Measurements from ENCODE around the gene CHN2.

DNA sequence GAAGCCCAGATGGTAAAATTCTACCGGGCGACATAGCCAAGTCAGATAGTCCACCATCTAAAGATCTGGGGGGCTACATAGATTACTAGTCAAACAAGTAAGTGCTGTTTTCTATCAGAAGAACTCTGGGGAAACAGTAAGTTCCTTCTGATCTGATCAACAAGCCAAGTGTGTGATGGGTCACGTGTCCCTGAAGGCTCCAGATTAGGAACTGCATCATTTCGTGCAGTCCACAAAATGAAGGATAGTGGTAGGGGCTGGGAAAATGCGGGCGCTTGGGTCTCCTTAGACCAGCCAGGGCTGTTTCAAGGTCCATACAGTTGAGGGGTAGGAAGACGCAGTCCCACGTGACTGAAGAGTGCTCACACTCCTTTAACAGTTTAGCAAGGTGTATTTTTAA lies 1.8 kb upstream of the CHN2 start:
- TF ChIP-seq, protein P1, sequence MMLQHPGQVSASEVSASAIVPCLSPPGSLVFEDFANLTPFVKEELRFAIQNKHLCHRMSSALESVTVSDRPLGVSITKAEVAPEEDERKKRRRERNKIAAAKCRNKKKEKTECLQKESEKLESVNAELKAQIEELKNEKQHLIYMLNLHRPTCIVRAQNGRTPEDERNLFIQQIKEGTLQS (CRISPR knock-in tag; conservative IDR thresholded peaks at IDR 0.05): no peak
- TF ChIP-seq, protein P2, sequence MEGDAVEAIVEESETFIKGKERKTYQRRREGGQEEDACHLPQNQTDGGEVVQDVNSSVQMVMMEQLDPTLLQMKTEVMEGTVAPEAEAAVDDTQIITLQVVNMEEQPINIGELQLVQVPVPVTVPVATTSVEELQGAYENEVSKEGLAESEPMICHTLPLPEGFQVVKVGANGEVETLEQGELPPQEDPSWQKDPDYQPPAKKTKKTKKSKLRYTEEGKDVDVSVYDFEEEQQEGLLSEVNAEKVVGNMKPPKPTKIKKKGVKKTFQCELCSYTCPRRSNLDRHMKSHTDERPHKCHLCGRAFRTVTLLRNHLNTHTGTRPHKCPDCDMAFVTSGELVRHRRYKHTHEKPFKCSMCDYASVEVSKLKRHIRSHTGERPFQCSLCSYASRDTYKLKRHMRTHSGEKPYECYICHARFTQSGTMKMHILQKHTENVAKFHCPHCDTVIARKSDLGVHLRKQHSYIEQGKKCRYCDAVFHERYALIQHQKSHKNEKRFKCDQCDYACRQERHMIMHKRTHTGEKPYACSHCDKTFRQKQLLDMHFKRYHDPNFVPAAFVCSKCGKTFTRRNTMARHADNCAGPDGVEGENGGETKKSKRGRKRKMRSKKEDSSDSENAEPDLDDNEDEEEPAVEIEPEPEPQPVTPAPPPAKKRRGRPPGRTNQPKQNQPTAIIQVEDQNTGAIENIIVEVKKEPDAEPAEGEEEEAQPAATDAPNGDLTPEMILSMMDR (IDR thresholded peaks at IDR 0.05): no peak
- TF ChIP-seq, protein P3, sequence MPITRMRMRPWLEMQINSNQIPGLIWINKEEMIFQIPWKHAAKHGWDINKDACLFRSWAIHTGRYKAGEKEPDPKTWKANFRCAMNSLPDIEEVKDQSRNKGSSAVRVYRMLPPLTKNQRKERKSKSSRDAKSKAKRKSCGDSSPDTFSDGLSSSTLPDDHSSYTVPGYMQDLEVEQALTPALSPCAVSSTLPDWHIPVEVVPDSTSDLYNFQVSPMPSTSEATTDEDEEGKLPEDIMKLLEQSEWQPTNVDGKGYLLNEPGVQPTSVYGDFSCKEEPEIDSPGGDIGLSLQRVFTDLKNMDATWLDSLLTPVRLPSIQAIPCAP (CRISPR knock-in tag; IDR thresholded peaks at IDR 0.05): no peak
- TF ChIP-seq ESRRA (CRISPR knock-in tag; IDR thresholded peaks at IDR 0.05; ENCODE audit: borderline replicate concordance): no peak
- TF ChIP-seq, protein P4, sequence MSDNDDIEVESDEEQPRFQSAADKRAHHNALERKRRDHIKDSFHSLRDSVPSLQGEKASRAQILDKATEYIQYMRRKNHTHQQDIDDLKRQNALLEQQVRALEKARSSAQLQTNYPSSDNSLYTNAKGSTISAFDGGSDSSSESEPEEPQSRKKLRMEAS (CRISPR knock-in tag; IDR thresholded peaks at IDR 0.05): no peak
- TF ChIP-seq EMX1 (CRISPR knock-in tag; IDR thresholded peaks at IDR 0.05): no peak
- no peak for TF ChIP-seq NFE2L1 (CRISPR knock-in tag; IDR thresholded peaks at IDR 0.05)
- no peak for TF ChIP-seq ZNF232 (CRISPR knock-in tag; IDR thresholded peaks at IDR 0.05)
- no peak for TF ChIP-seq GRHL2 (CRISPR knock-in tag; IDR thresholded peaks at IDR 0.05; ENCODE audit: insufficient replicate concordance, severe bottlenecking)

All from WTC11 (cell line).